LoVo (cell line): ENCODE data around the gene GOLGA6L10.
"Not testable (repeated sequence)": the region's sequence is repeated elsewhere in the genome, so short reads cannot be mapped to it uniquely, and the experiment has no call there.

Experiments used
- DNase-seq: peaks from one replicate; pipeline ENCODE4 v3.0.0-alpha.2; 2016; ENCODE audit warnings: low spot score

The GOLGA6L10 gene

DNA sequence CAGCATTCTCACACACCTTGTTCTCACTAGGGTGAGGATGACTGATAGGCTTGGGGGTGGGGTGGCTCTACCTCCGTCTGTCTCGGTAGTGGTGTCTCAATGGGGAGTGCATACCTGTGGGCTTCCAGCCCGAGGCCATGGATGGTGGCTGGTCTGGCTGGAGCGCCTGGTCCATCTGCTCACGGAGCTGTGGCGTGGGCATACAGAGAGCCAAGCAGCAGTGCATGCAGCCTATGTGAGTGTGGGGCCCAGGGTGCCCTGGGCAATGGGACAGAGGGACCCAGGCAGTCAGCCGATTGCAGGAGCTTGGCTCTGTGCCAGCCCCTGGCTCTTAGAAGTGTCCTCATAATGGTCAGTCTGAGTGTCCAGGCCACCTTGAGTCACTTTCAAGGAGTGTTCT lies 31.8 kb downstream of the GOLGA6L10 start:
- DNase-seq, result not testable (repeated sequence)

DNA sequence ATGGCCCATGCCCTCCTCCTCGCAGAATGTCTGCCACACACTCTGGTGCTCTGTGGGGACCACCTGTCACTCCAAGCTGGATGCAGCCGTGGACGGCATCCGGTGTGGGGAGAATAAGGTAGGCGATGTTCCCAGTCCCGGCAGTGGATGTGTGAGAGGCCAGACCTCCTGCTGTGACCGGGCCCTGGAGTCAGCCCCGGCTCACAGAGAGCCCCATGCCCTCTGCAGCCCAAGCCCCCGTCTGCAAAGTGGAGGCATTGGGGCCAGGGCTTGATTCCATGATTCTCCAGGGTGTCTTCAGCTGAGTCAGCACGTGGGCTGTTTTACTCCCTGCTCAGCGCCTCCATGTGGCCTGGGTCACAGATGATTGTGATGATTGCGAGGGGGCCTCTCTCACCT lies 32.2 kb downstream of the GOLGA6L10 start:
- no peak for DNase-seq

DNA sequence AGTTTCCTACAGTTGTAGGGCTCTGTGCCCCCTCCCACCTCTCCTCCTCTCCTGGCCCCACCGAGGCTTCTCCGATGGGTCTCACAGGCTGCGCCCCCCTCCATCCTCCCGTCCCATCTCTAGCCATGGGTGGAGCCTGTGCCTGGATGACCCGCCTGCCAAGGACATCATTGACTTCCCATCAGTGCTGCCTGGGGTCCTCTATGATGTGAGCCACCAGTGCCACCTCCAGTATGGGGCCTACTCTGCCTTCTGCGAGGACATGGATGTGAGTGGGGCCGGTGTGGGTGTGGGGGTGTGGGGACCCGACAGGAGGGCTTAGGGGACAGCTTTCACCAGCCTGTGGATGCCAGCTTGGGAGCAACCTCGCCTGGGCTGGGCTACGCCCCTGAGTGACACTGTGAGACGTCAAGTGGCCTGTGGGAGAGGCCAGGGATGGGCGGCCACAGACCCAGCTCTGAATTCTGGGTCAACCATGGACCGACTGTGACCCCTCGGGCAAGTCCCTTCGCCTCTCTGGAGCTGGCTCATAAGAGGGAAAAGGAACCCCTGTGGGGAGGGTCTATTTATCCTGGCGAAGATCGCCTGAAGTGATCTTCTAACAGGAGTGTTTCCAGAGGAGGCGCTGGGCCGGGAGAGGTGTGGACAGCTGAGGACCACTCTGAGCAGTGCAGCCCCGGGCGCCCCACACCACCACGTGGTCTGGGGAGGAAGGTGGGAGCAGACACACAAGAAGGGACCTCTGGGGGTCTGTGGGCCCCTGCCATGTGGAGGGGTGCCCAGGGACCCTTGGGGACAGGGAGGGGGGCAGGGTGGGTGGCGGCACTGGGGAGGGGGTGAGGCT lies 32.8 kb downstream of the GOLGA6L10 start:
- DNase-seq, result not testable (repeated sequence)

DNA sequence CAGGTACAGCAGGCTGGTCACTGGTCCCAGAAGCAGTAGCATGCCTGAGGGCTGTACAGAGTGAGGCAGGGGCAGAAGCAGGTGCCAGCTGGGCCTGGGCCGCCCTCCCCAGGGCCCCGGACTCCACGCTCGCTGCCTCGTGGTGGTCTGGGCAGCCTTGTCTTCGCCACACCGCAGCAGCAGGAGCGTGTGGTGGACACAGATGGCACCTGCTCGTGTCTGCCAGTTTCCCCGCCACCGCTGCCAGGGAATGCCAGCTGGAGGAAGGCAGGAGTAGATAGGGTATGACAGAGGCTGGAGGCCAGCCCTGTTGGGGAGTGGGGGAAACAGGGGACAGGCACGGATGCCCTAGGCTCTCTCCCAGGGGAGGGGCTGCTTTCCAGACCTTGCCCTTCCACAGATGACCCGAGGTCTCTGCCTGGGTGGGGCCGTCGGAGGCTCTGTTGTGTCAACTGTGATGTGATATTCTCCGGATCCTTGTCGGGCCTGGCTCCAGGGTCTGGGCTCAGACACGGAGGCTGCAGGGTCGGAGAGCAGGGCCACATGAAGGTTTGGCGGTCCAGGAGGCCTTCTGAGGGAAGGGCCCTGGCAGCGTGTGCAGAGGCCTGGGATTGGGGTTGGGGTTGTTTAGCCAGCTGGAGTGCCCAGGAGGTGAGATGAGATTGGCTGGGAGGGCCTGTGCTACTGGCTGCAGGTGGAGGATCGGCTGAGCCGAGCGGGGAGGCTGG lies 33.6 kb downstream of the GOLGA6L10 start:
- DNase-seq, result no peak

DNA sequence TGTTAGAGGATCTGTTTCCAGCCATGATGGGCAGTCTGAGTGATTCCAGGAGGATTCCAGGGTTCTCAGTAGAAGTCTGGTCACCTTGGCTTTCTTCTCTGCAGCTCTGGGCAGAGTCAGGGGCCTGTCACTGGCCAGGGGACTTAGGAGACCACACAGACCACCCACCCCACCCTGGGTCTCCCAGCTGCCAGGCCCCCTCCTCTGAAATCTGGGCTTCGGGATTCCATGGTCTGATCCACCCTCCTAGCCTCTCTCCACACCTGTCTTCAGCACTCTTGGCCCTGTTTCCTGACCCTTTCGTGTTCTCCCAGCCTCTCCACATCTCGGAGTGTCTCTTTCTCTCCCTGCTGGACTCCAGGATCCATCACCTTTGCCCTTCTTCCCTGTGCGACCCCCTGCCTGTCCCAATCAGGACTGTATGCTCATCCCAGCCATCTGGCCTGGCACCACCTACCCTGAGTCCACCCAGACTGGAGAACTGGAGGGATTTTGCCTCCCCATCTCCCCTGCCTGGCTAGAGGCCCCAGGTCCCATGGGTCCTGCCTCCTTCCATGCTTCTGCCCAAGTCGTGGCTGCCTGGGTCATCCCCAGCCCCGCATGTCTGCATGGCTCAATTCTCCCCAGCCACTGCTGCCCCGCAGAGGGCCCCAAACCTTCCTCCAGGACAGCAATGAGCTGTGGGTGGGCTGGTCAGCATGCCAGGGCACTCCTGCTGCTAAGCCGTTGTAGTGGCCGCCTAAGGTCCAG lies 34.3 kb downstream of the GOLGA6L10 start:
- no peak for DNase-seq

DNA sequence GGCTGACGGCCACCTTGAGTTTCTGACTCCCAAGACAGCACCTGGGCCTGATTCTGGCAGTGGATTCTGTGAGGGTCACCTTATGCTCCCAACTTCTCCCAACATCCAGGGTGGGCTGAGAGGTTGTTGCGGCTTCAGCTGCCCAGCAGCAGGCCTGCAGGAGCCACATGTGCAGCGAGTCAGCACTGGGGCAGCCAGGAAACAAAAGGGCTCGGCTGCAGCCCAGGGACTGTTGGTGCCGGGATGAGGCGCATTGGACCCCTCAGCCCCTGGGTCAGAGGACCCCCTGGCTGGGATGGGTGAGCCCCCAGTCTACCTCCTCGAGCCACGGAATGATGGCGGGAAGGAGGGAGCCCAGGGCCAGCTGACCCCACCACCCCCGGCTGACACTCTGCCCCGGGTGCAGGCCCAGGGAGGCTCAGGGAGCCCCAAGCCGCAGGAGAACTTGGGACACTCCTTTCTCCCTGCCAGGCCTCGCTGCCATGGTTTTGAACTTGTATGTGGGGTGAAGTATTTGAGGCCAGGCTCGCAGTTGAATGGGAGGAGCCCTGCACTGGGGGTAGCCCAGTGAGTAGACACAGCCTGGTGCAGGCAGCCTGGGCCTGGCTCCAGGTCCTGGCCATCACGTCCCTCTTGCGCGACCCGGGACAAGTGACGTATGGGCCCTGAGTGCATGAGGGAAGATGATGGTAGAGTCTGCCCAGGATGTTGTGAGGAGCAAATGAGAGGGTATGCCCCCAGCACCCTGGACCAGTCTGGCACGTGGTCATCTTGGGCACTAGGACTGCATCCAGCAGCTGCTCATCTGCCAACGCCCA lies 35.1 kb downstream of the GOLGA6L10 start:
- DNase-seq, result not testable (repeated sequence)

DNA sequence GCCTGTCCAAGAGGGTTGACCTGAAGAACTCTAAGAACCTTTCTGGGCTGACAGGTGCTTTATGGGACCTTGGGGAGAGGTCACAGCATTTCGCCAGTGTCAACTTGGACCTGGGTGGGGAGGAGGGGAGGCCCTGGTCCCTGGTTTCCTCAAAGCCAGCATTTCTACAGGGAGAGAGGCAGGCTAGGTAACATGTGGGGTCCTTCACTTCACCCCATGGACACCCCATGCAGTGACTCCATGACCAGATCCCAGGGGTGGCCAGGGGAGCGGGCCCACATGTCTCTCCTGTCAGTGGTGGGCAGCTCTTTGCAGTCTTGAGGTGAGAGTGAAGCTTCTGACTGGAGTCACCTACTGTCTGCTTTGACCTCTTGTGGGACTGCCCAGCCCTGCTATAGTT lies 35.8 kb downstream of the GOLGA6L10 start:
- no peak for DNase-seq

DNA sequence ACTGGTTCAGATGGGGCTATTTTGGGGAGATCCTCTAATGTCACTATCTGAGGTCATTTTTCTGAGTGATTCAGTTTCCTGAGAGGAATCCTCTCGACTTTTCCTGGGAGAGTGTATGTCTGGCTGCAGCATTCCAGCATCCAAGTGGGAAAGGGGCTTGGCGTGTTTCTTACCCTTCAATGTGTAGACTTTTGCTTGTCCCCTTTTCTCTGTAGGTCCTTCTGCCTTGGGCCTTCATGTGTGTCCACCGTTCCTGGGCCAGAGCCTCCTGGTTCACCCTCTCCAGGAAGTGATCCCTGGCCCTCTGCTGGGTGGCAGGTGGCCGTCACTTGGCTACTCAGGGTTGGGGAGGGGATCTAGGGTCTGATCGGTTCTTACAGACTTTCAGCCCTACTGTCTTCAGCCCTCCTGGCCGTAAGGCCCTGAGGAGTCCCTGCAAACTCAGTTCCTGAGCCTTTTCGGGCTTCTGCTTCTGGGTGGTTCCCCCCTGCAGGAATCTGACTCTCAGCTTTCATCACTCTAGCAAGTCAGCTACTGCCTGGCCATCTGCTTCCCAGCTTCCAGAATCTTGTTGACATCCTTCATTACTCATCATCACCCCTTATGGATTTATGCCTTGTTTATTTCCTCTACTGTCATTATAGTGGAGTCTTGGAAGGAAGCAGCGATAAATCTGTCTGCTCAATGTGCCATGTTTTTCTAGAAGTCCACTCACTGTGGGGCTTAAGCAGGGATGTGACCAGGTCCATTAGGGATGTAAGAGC lies 36.5 kb downstream of the GOLGA6L10 start:
- DNase-seq, result no peak

DNA sequence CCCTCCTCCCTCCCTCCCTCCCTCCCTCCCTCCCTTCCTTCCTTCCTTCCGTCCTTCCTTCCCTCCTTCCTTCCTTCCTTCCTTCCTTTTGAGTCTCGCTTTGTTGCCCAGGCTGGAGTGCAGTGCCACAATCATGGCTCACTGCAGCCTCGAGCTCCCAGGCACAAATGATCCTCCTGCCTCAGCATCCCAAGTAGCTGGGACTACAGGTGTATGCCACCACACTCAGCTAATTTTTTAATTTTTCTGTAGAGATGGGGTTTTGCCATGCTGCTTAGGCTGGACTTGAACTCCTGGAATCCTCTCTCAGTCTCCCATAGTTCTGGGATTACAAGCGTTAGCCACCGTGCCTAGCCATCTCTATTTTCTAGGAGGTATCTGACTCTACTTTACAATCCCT lies 38.0 kb downstream of the GOLGA6L10 start:
- DNase-seq, result not testable (repeated sequence)

DNA sequence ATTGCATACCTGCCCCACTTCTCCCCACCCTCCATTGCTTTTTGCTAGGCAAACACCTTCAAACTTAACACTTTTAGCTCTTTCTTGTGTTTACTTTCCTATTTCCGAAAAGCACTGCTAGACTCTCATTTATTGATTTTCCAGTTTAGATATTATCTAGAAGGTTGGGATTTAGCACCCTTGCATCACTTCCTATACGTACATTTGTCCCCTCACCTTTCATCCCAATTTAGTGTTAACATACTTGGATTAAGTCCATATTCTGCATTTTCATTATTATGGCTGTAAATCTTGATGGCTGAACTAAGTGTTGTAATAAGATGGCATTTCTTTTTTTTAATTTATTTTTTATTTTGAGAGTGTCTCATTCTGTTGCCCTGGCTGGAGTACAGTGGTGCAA lies 39.5 kb downstream of the GOLGA6L10 start:
- no peak for DNase-seq

DNA sequence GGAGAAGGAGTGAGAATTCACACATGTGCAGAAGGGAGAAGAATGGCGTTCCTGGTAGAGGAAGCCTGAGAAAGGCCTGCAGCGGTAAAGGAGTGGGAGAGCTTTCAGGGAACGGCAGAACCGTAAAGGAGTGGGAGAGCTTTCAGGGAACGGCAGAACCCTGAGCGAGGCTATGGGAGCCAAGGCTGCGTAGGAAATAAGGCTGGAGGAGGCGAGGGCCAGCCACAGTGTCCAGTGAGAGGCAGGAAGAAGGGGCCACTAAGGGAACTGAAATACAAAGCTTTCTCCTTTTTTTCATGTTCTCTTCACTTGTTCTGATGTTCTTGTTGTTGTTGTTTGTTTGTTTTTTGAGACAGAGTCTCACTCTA lies 41.6 kb downstream of the GOLGA6L10 start:
- no peak for DNase-seq

DNA sequence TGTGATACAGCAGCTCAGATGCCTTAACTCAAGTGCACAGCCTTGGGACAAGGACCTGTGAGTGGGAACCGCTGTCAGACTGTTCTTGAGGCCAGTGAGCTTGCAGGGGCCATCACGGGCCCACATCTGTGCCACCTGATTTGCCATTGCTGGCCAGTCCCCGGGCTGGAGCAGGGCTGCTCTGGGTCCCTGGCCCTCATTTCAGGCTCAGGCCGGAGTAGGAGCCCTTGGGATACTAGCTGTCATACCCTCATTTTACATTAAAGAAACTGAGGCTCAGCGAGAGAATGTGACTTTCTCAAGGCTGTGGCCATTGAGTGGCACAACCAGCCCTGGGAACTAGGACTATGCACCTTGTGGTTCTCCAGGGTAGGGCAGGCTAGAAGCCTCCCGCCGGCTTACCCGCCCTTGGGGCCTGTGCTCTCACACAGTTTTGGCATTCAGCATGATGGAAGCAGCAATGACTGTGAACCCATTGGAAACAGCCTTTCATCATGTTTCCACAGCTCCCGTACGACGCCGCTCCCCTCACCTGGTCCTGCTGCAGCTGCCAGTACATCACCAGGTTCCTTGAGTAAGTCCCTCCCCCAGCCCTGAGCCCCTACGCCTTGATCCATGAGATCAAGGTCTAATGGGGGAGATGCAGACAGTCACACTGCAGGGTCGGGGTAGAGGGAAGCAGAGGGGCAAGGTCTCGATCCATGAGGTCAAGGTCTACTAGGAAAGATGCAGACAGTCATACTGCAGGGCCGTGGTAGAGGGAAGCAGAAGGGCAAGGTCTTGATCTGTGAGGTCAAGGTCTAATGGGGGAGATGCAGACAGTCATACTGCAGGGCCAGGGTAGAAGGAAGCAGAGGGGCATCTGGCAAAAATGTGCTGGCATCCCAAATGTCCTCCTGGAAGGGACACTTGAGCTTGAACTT lies 42.2 kb downstream of the GOLGA6L10 start:
- no peak for DNase-seq

DNA sequence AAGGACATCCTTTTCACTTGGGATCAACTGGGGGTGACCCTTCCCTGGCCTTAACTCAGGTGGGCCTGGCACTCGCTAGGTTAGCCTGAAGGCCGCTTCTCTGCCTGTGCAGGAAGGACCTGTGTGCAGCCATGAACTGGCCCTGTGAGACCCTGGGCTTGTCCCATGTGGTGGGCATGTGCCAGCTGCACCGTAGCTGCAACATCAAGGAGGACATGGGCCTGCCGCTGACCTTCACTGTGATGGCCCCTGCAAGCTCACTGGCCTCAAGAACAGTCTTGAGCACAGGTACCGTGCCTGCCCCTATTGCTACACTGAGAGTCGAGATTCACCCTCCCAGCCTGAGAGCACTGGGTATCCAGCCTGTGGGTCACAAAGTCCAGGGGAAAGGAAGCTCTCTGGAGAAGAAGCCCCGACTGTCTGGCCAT lies 43.6 kb downstream of the GOLGA6L10 start:
- no peak for DNase-seq

DNA sequence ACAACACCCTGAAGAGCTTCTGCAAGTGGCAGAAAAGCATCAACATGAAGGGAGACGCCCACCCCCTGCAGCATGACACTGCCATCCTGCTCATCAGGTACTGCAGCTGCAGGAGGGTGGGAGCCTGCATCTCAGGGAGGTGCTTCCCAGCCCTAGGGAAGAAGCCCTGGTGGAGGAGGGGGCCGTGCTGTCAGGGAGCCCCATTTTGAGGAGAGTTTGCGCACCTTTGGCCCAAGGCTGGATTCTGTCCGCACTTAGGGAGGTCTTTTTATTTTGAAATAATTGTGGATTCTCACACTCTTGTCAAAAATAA lies 44.5 kb downstream of the GOLGA6L10 start:
- DNase-seq, result no peak

DNA sequence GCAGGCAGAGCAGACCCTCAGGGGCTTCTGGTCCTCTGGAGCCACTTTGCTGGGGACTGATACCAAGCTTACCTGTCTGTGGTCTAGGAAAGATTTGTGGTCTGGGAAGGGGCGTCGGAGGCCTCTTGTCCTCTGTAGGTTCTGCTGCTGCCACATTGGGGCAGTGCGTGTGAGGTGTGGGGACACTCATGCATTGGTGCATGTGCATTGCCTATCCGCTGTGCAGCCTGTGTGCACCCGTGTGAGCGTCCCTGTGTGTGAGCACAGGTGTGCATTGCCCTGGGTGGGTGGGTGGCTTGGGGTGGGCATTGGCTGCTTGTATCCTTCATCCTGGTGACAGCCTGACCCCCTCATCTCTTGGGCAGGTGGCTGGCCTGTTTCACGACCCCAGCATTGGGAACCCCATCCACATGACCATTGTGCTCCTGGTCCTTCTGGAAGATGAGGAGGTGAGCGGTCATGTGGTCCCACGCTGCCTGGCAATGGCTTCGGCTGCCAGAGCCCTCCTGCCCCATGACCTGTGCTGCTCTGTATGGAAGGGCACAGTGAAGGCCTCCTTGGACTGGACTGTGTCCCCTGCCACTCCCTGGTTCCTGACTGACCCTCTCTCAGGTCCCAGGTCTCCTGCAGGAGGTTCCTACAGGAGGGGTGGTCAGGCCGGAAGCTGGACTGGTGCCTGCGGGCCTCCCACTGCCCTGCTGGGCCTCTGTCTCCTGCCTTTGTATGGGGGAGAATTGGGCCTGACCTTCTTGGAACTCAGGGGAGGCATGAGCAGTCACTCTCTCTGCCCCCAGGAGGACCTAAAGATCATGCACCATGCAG lies 45.1 kb downstream of the GOLGA6L10 start:
- DNase-seq, result no peak

DNA sequence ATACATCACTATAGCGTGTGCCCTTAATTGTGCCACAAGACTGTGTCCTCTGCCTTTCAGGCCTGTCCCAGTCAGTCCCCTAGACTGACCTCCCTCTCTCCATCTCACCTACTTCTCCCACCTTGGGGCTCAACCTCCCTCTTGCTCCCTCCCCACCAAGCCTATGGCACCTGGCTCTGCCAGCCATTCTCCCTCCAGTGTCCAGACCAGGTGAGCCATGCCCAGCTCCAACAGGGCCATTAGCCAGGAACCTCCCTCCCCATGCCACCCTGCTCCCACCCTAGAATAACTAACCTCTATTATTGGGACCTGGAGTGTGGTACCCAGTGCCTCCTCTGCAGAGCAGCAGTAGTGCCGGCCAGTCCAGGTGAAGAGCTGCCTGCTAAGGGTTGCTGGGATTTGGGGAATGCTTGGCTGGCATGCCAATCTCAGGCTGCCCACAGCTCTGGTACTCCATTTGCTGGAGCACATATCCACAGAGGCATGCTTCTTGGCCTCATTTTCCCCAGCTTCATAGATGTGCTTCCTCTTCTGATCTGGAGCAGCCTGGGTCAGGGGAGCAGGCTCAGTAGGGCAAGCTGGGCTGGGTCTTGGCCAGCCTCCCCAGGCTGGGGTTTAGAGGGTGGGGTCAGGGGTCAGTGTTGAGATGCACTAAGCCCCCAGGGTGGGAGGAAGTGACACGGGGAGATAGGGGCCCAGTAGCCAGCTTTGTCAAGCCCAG lies 47.8 kb downstream of the GOLGA6L10 start:
- no peak for DNase-seq

DNA sequence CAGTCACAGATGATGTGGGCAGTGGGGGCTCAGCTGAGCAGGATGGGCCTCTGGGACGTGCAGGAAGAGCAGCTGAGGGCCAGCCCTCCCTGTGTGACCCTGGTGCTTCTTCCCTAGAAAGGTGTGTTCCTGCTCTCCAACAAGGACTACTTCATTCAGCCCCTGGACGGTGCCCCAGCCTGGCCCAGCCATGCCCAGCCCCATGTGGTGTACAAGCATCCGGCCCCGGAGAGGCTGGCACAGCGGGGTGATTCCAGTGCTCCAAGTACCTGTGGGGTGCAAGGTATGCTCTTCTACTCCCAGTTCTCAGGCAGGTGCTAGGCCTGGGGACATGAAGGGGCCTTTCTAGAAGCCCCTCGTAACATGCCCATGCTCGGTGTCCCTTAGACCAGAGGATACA lies 48.4 kb downstream of the GOLGA6L10 start:
- DNase-seq, result no peak

DNA sequence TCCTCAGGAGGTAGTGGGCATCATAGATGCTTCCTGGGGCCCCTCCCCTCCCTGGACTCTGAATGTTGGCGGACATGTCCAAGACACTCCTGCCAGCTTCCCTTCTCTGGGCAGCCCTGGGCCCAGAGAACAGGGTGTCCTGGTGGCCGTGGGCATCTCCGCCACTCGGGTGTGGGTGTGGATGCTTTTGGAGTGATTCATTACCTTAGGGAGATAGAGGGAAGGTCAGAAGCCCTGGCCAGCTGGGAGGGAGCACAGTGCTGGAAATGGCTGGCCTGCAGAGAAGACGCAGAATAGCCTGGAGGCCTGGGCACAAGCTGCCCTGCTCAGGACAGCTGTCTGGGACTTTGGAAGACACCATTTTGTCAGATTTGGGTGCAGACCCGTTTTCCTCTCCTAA lies 48.9 kb downstream of the GOLGA6L10 start:
- not testable (repeated sequence) for DNase-seq

DNA sequence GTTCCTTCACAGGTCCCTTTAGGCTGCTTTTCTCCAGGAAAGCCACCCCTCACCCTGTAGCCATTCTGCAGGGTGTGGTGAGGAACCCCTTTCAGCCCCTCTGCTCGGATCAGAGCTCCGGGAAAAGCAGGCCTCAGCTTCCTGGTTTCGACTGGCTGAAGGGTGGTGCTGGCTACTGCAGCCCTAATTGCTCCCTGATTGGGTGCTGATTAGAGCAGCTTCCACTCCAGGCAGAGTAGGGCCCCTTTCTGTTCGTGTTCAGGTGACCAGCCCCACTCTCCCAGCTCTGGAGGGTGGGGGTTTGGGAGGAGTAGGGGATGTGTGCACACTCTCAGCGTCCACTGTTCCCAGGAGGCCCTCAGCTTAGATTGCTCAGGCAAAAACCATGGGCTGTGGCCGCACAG lies 49.8 kb downstream of the GOLGA6L10 start:
- not testable (repeated sequence) for DNase-seq
